GM19035 (cell line): Measurements from ENCODE around the gene DUSP8.
A peak's percentile ranks its signal among the peaks of the same experiment; 100 is the strongest.

ENCODE experiments used
- ATAC-seq: cut with Tn5 transposase; IDR thresholded peaks from one replicate; pipeline ENCODE4 v1.9.1; 2021; ENCODE audit not compliant: unreplicated experiment

DUSP8 gene

DNA sequence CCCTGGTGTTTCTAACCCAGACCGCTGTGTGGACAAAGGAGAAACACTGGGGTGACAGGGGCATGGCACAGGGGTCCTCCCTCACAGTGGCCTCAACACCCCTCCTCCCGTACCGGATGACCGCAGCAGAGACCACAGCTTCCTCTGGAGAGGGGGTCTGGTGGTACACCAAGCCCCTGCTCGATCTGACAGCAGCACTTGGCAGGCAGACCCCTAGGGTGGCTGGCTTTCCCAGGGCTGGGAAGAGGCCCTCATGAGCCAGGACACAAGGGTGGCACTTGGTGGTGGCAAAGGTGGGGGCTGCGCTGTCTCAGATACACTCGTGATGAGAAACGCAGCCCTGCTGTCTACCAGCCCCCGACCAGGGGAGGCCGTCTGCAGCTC is 38.7 kb downstream of the DUSP8 start:
- no peak for ATAC-seq

DNA sequence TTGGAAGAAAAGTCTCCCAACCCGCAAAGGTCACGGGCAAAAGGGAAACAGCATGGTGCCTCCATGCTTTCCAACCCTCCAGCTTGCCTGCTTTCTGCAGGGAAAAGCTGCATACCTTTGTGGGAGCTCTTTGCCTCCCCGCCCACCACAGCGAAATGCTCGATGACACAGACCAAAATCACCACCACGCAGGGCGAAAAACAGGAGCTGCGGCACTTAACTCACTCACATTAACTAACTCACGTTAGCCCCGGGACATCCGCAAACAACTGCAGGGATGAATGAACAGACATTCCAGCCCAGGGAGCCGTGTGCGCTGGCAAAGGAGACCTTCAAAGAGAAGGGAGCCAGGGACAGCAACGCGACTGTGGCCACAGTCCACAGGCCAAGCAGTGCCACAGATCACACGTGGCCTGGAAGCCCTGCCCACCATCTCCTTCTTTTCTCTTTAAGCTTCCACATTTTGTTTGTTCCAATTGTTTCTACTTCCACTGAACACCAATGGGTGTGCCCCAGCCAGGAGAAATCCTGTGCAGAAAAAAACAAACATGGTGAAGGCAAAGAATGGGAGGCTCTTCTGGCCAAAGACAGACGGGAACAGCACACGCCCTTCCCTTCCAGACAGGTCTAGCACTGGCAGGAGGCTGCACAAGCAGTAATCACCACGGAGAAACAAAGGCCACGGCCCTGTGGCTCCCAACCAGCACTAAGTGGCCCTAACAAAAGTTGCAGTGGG is 39.3 kb downstream of the DUSP8 start:
- ATAC-seq: no peak

- ATAC-seq: no peak
These were observed 40.0 kb downstream of the DUSP8 start for GRCh38 chr11:1532014-1532586.

- ATAC-seq: no peak
These were observed 40.5 kb downstream of the DUSP8 start for GRCh38 chr11:1531449-1532013.

DNA sequence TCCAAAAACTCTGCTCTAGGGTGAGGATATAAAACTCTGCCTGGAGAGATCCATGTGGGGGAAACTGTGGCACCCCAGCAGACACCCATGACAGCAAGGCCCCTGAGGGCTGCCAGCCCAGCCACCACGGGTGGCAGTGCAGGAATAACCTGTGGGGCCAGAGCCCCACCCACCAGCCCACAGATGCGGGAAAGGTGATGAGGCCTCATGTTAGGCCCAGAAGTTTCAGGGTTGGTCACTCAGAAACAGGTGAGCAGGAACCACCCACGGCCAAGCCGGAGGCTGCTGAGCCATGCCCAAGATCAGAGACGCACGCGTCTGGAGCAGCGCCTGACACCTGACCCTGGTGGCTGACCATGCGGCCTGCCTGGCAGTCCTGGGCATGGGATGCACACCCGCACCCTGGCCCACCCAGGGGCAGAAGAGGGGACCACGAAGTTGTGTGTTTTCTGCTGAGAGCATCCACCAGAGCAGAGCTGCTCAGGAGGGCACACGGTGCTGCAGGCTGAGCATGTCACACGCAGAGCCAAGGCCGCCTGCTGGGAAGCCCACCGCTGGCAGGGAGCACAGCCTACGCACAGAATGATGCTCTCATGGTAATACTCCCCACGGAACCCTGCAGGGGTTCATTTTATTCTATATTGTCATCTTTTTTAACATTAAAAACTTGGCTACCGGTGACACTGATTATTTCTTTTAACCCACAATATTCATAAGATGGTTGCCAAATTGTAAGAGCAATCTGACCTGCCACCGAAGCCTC is 41.2 kb downstream of the DUSP8 start:
- no peak for ATAC-seq

GRCh38 chr11:1529774-1530173 is 42.3 kb downstream of the DUSP8 start:
- no peak for ATAC-seq

- no peak for ATAC-seq
These were observed 42.8 kb downstream of the DUSP8 start for GRCh38 chr11:1529286-1529685.

- ATAC-seq: no peak
These were observed 43.4 kb downstream of the DUSP8 start for GRCh38 chr11:1528710-1529109.

- ATAC-seq: no peak
These were observed 45.3 kb downstream of the DUSP8 start for GRCh38 chr11:1526785-1527184.

- ATAC-seq: no peak
These were observed 48.3 kb downstream of the DUSP8 start for GRCh38 chr11:1523779-1524178.

DNA sequence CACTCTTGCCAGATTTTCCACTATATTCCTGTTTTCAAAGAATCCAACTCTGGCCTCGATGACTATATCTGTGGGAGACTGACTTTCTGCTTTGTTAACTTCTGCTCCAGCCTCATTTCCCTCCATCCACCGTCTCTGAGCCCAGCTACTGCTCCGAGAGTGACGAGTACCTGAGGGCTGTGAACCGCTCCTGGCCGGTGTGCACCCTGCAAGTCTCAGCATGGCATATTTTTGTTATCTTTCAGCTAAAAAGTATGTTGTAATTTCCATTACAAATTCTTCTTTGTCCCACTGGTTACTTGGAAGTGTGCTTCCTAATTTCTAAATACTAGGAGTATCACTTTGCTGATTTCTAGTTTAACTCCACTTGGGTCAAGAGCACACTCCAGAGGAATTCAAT is 49.0 kb downstream of the DUSP8 start:
- ATAC-seq: no peak

DNA sequence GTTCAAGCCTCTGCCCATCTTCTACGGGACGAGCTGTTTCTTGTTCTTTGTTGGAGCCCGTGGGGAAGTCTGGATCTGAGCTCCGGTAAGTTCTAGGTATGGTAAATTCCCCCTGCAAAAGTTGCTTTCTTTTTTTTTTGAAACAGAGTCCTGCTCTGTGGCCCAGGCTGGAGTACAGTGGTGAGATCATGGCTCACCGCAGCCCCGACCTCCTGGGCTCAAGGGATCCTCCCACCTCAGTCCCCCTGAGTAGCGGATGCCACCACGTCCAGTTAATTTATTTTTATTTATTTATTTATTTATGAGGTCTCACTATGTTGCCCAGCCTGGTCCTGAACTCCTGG is 50.0 kb downstream of the DUSP8 start:
- ATAC-seq: peak; percentile 42

- ATAC-seq: peak; percentile 86
These were observed 50.5 kb downstream of the DUSP8 start for GRCh38 chr11:1521382-1522080.

DNA sequence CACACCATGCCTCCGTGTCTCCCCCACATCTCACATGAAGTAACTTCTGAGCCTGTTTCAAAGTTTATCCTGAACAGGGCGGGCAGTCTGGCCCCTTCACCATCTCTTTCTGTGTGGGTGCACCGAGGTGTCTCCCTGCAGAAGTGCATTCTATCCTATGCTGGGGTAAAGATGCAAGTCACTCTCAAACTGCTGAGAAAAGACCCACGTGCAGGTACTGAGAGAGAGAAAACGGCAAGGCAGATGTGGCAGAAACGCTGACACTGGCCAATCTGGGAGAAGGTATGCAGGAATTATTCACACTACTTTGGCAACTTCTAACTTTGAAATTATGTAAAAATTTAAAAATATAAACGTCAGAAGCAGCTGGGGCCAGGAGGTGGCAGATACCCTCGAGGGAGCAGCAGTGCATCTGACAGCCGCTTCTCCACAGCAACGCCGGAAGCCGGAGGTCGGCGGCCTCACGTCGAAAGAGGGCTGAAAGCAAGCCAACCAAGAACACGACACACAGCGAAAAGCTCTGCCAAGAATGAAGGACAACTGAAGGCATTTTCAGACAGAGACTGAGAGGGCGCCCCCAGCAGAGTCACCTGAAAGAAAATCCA is 51.3 kb downstream of the DUSP8 start:
- ATAC-seq: no peak

- no peak for ATAC-seq
These were observed 51.8 kb downstream of the DUSP8 start for GRCh38 chr11:1520209-1520662.

DNA sequence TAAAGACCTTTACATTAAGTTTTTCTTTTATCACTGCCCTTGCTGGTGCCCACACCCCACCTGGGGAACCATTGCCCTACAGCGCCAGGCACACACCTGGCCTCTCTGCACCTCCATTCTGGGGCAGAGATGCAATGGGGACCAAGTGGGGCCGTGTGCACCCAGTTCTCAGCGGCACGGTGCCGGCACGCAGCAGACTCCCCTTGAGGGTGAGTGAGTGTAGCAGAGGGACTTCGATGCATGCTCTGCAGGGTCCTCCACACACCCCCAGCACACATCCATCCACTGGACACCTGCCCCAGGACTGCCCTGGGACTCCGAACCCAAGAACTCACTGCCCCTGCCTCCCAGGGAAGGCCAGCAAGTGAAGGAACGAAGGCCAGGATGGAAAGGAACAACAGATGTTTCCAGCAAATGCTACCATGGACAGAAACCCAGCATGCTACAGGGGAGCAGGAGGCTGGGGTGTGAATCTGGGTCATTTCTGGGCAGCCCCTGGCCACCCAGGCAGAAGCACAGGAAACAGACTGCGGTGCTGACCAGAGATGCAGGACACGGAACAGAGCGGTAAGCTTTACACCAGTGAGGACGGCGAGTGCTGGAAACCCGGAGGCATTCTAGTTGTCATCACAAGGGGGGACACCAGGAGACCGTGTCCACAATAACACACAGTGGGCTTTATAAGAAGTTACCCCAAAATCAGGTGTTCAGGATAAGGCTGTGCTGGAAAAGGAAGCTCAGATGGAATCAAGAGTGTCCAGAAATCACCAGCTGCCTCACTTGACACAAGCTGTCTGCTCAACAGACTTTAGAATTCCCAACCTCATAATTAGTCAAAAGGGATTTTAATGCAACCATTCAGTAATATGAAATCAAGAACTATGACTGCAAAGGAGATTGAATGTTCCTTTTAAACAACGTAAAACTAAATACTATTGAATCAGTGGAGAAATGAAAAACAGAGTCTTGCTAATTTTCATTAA is 52.8 kb downstream of the DUSP8 start:
- ATAC-seq: no peak

DNA sequence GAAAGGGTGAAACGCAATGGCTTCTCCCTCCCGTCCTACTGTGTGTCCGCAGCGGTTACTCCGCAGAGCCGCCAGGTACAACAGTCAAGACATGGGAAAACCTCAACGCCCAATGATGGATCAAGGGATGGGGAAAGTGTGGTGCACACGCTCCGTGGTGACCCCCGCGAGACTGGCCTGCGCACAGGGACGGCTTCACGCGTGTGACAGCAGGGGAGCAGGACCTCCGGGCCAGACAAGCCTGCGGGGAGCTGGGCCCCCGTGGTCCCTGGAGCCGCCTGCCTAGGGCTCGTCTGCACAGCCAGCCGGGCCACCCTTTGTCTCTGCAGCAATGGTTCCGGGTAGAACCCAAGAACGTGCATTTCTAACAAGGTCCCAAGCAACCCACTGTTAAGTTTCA is 53.8 kb downstream of the DUSP8 start:
- ATAC-seq: no peak

GRCh38 chr11:1517117-1518005 is 54.7 kb downstream of the DUSP8 start:
- ATAC-seq: no peak
